Panc1 (cell line): ENCODE results near the gene CEP135. TPM values are rescaled to one million over a fixed set of nuclear protein-coding genes. Genes with fewer than 3 reads are reported as not detected.

Experiments used
- ATAC-seq: fragments of 200-7000 bp; cut with Tn5 transposase; 2 replicates; pipeline ENCODE4 v1.9.1; 2020; ENCODE audit warnings: mild to moderate bottlenecking, moderate library complexity
- BruUV-seq: library from RNA; stranded (reverse); fragments of 400-500 nt; replicated peaks from 2 replicates; lab custom pipeline; 2021; lab: Mats Ljungman, UMichigan
- CTCF ChIA-PET: fragments of 300-600 bp; sonication (Branson Sonifier 250); formaldehyde crosslinking; loops from one replicate; lab custom pipeline; 2022; ENCODE audit warnings: antibody characterized with exemption; lab: Charles Lee
- POLR2A ChIA-PET: fragments of 300-600 bp; sonication (Branson Sonifier 250); formaldehyde crosslinking; loops from one replicate; lab custom pipeline; 2022; ENCODE audit warnings: antibody characterized with exemption; lab: Charles Lee
- DNase-seq: peaks from one replicate; pipeline ENCODE4 v3.0.0-alpha.2; 2010; ENCODE audit warnings: low read depth, low spot score
- H3K27ac ChIP-seq: 2 replicates; pipeline ENCODE4 v1.5.1; 2011; ENCODE audit warnings: mild to moderate bottlenecking, low read length, inconsistent platforms
- H3K27me3 ChIP-seq: fragments of 200-500 bp; sonication (Bioruptor generic); 2 replicates; pipeline ENCODE4 v1.6.0; 2014; ENCODE audit warnings: low read length, inconsistent platforms; ENCODE audit not compliant: control insufficient read depth, insufficient read depth
- H3K36me3 ChIP-seq: fragments of 200-500 bp; sonication (Bioruptor generic); 2 replicates; pipeline ENCODE4 v1.5.1; 2014; ENCODE audit warnings: inconsistent platforms, mild to moderate bottlenecking, low read length, moderate library complexity; ENCODE audit not compliant: control insufficient read depth, insufficient read depth
- H3K4me1 ChIP-seq: 2 replicates; pipeline ENCODE4 v1.5.1; 2011; ENCODE audit warnings: inconsistent platforms, mild to moderate bottlenecking, low read length, moderate library complexity; ENCODE audit not compliant: control insufficient read depth, insufficient read depth
- H3K4me3 ChIP-seq, 2 experiments: 2 replicates each; pipeline ENCODE4 v1.5.1; 2011 to 2012; ENCODE audit warnings: low read depth in 2 of 2, low read length in 2 of 2, mild to moderate bottlenecking in 2 of 2, inconsistent platforms in 1 of 2, moderate library complexity in 1 of 2
- H3K9me3 ChIP-seq: fragments of 200-500 bp; sonication (Bioruptor generic); 2 replicates; pipeline ENCODE4 v1.5.1; 2014; ENCODE audit warnings: low read depth, mild to moderate bottlenecking, inconsistent platforms, low read length, moderate library complexity; ENCODE audit not compliant: control insufficient read depth, insufficient read depth
- POLR2AphosphoS5 ChIP-seq: IDR thresholded peaks from 2 replicates; pipeline ENCODE4 v1.6.1; 2012; ENCODE audit warnings: mild to moderate bottlenecking, low read depth, low read length, moderate library complexity
- SIN3A ChIP-seq: IDR thresholded peaks from 2 replicates; pipeline ENCODE4 v1.6.1; 2012; ENCODE audit warnings: low read depth, mild to moderate bottlenecking, low read length, moderate library complexity, borderline replicate concordance; ENCODE audit not compliant: insufficient read depth
- TCF7L2 ChIP-seq: IDR thresholded peaks from 2 replicates; pipeline ENCODE4 v1.6.1; 2011; ENCODE audit warnings: mild to moderate bottlenecking, low read depth, low read length, inconsistent platforms
- in situ Hi-C: cut with HindIII; loops from 2 replicates; pipeline ENCODE4 v1.10.0; 2016; ENCODE audit warnings: low sequenced_read_pairs, low pct_unique_long_range_greater_than_20kb
- intact Hi-C: fragments of 100-400 bp; cut with micrococcal nuclease; formaldehyde crosslinking; loops from one replicate; pipeline ENCODE4 v1.10.0; 2022; ENCODE audit not compliant: unreplicated experiment
- total RNA-seq: library from RNA; stranded (reverse); gene quantifications from one replicate; pipeline ENCODE4 v1.2.1, GENCODE V29; 2021; ENCODE audit not compliant: unreplicated experiment
- TF ChIP-seq, protein P1 (sequence below): fragments of 450-650 bp; IDR thresholded peaks from 2 replicates; pipeline ENCODE4 v1.5.1; 2017; ENCODE audit warnings: mild to moderate bottlenecking
- TF ChIP-seq, protein P2 (sequence below), 2 experiments: IDR thresholded peaks; 2 replicates each; pipeline ENCODE4 v1.6.1; 2011 to 2012; ENCODE audit warnings: low read depth in 2 of 2, control low read depth in 1 of 2, low read length in 1 of 2, mild to moderate bottlenecking in 1 of 2, moderate library complexity in 1 of 2; ENCODE audit not compliant: insufficient read depth in 1 of 2

Gene CEP135
- total RNA-seq, 1 experiment from 2014 or later, result 9.5 TPM

DNA sequence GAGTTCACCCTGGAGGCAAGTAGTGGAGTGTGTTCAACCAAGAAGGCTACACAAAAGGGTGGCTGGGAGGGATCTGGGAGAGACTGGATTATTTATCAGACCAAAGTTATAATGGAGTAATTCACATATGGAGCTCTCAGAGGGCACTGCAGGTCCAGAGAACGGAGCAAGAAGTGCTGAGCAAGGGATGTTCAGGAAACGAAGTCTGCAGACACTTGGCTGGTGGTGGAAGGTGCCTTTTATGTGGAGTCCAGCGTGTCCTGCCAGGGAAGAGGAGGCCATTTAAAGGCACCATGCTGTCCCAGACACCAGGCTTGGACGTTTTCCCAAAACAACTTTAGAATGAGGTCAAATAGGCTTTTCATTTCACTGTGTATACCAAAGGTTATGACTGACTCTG lies 130.1 kb downstream of the CEP135 start:
- H3K4me1 ChIP-seq, result no peaks in the 10 kb centered on the region; the same call in 1 of the 2 replicates
- H3K36me3 ChIP-seq, result no peaks in the 10 kb centered on the region
- POLR2A ChIA-PET, result no interaction called here
- no peaks in the 10 kb centered on the region for H3K27me3 ChIP-seq
- TF ChIP-seq, protein P1, sequence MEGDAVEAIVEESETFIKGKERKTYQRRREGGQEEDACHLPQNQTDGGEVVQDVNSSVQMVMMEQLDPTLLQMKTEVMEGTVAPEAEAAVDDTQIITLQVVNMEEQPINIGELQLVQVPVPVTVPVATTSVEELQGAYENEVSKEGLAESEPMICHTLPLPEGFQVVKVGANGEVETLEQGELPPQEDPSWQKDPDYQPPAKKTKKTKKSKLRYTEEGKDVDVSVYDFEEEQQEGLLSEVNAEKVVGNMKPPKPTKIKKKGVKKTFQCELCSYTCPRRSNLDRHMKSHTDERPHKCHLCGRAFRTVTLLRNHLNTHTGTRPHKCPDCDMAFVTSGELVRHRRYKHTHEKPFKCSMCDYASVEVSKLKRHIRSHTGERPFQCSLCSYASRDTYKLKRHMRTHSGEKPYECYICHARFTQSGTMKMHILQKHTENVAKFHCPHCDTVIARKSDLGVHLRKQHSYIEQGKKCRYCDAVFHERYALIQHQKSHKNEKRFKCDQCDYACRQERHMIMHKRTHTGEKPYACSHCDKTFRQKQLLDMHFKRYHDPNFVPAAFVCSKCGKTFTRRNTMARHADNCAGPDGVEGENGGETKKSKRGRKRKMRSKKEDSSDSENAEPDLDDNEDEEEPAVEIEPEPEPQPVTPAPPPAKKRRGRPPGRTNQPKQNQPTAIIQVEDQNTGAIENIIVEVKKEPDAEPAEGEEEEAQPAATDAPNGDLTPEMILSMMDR, result no peak
- TF ChIP-seq, protein P2, sequence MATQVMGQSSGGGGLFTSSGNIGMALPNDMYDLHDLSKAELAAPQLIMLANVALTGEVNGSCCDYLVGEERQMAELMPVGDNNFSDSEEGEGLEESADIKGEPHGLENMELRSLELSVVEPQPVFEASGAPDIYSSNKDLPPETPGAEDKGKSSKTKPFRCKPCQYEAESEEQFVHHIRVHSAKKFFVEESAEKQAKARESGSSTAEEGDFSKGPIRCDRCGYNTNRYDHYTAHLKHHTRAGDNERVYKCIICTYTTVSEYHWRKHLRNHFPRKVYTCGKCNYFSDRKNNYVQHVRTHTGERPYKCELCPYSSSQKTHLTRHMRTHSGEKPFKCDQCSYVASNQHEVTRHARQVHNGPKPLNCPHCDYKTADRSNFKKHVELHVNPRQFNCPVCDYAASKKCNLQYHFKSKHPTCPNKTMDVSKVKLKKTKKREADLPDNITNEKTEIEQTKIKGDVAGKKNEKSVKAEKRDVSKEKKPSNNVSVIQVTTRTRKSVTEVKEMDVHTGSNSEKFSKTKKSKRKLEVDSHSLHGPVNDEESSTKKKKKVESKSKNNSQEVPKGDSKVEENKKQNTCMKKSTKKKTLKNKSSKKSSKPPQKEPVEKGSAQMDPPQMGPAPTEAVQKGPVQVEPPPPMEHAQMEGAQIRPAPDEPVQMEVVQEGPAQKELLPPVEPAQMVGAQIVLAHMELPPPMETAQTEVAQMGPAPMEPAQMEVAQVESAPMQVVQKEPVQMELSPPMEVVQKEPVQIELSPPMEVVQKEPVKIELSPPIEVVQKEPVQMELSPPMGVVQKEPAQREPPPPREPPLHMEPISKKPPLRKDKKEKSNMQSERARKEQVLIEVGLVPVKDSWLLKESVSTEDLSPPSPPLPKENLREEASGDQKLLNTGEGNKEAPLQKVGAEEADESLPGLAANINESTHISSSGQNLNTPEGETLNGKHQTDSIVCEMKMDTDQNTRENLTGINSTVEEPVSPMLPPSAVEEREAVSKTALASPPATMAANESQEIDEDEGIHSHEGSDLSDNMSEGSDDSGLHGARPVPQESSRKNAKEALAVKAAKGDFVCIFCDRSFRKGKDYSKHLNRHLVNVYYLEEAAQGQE (IDR thresholded peaks at IDR 0.05; ENCODE audit: insufficient read depth in 1 of 2, low read depth in 2 of 2, low read length in 1 of 2), result no peak
- no peak for TF ChIP-seq TCF7L2
- TF ChIP-seq SIN3A, result no peak
- TF ChIP-seq POLR2AphosphoS5, result no peak
- H3K4me3 ChIP-seq, result no peak overlapping the region
- H3K9me3 ChIP-seq, result no peaks in the 10 kb centered on the region
- in situ Hi-C loops, result no loop called here
- no TSS peak for BruUV-seq
- no peak overlapping the region for H3K27ac ChIP-seq
- intact Hi-C loops, result no loop called here
- CTCF ChIA-PET, result no interaction called here
- DNase-seq, result no peak
- no peak for ATAC-seq

DNA sequence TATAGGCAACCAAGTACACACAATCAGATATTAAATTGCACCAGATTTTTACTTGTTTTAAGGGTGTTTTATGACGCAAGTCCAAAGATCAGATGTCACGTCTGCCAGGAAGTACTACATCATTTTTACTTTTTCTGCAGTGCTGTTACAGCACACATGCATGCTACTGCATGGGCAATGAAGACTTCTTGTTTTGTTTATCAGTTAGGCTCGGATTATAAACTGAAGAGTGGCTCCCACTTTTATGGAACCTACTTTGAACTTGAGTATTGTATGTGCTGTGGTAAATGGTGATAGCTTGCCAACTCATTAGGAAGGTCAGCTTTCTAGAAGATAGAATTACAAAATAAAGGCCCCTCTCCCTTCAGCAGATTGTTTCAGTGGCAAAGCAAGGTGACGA lies 131.6 kb downstream of the CEP135 start:
- Histone ChIP-seq H3K4me3 (no peak overlapping the region), H3K27me3 (no peaks in the 10 kb centered on the region), H3K4me1 (no peaks in the 10 kb centered on the region; the same call in 1 of the 2 replicates), H3K27ac (no peak overlapping the region), H3K9me3 (no peaks in the 10 kb centered on the region), H3K36me3 (no peaks in the 10 kb centered on the region)
- intact Hi-C loops (no loop called here), in situ Hi-C loops (no loop called here)
- ChIA-PET CTCF (no interaction called here), POLR2A (no interaction called here)
- TF ChIP-seq SIN3A (no peak), TCF7L2 (no peak), POLR2AphosphoS5 (no peak)
- TF ChIP-seq, protein P2 (IDR thresholded peaks at IDR 0.05; ENCODE audit: insufficient read depth in 1 of 2, low read depth in 2 of 2, low read length in 1 of 2), result no peak
- TF ChIP-seq, protein P1, result no peak
- BruUV-seq, result no TSS peak
- ATAC-seq (no peak), DNase-seq (no peak)
